ENCODE data around the gene PIGT. TPM values are rescaled to one million over a fixed set of nuclear protein-coding genes. Genes with fewer than 3 reads are reported as not detected.

PIGT gene
- total and polyA plus RNA-seq, 3 donors from 2014 or later, result 115 to 140 (median 137) TPM

GRCh38 chr20:45440891-45441685 lies 25.1 kb downstream of the PIGT start:
- H3K4me1 ChIP-seq, result no peaks in the 10 kb centered on the region
- no peak for TF ChIP-seq POLR2A (IDR thresholded peaks at IDR 0.05)
- no peak for TF ChIP-seq CTCF (IDR thresholded peaks at IDR 0.05)
- H3K36me3 ChIP-seq (ENCODE audit: low read depth, missing control alignments), result no peaks in the 10 kb centered on the region
- no peak overlapping the region for H3K4me3 ChIP-seq
- DNase-seq, result no peak
- WGBS, 2 donors, result 78 to 79% methylated on average over 5 of the region's 5 CpGs
- no peak overlapping the region for H3K27ac ChIP-seq
- no peaks in the 10 kb centered on the region for H3K9me3 ChIP-seq
- no peaks in the 10 kb centered on the region for H3K27me3 ChIP-seq
- intact Hi-C loops (cut with DNase I; ENCODE audit: low total_unique reads), result loop anchor here (5.0 kb wide), 1 partner anchor 124 kb away; no protein-coding TSS in a partner anchor

- DNase-seq, result no peak
- H3K4me3 ChIP-seq, result no peak overlapping the region
- no peak overlapping the region for H3K27ac ChIP-seq
- intact Hi-C loops (cut with DNase I; ENCODE audit: low total_unique reads), result loop anchor here (5.0 kb wide), 1 partner anchor 124 kb away; no protein-coding TSS in a partner anchor
- no peaks in the 10 kb centered on the region for H3K36me3 ChIP-seq (ENCODE audit: low read depth, missing control alignments)
- H3K27me3 ChIP-seq, result no peaks in the 10 kb centered on the region
- no peaks in the 10 kb centered on the region for H3K9me3 ChIP-seq
- TF ChIP-seq POLR2A (IDR thresholded peaks at IDR 0.05), result no peak
- TF ChIP-seq CTCF (IDR thresholded peaks at IDR 0.05), result no peak
- WGBS, 2 donors, result 86 to 96% methylated on average over 1 of the region's 1 CpG
- H3K4me1 ChIP-seq, result no peaks in the 10 kb centered on the region
These were observed 25.8 kb downstream of the PIGT start for GRCh38 chr20:45441746-45442145.

GRCh38 chr20:45444050-45444449 lies 28.1 kb downstream of the PIGT start:
- Histone ChIP-seq H3K4me3 (no peak overlapping the region), H3K9me3 (no peaks in the 10 kb centered on the region), H3K27me3 (no peaks in the 10 kb centered on the region), H3K27ac (no peak overlapping the region), H3K36me3 (ENCODE audit: low read depth, missing control alignments) (no peaks in the 10 kb centered on the region), H3K4me1 (no peaks in the 10 kb centered on the region)
- no peak for TF ChIP-seq POLR2A (IDR thresholded peaks at IDR 0.05)
- no peak for TF ChIP-seq CTCF (IDR thresholded peaks at IDR 0.05)
- intact Hi-C loops (cut with DNase I; ENCODE audit: low total_unique reads), result loop anchor here (5.0 kb wide), 1 partner anchor 127 kb away; no protein-coding TSS in a partner anchor
- no peak for DNase-seq

- no peak overlapping the region for H3K27ac ChIP-seq
- no peaks in the 10 kb centered on the region for H3K4me1 ChIP-seq
- intact Hi-C loops (cut with DNase I; ENCODE audit: low total_unique reads), result no loop called here
- no peak for TF ChIP-seq POLR2A (IDR thresholded peaks at IDR 0.05)
- no peak for TF ChIP-seq CTCF (IDR thresholded peaks at IDR 0.05)
- DNase-seq, result no peak
- 75% methylated on average over 7 of the region's 7 CpGs for WGBS, 2 donors
- H3K36me3 ChIP-seq (ENCODE audit: low read depth, missing control alignments), result no peaks in the 10 kb centered on the region
- no peaks in the 10 kb centered on the region for H3K9me3 ChIP-seq
- H3K4me3 ChIP-seq, result no peak overlapping the region
- no peaks in the 10 kb centered on the region for H3K27me3 ChIP-seq
These were observed 30.0 kb downstream of the PIGT start for GRCh38 chr20:45445805-45446562.

All from testis (tissue), 3 donors.